Naive thymus-derived CD8-positive, alpha-beta T cell (primary cell): Measurements from ENCODE around the gene ZNF598. TPM values are rescaled to one million over a fixed set of nuclear protein-coding genes. Genes with fewer than 3 reads are reported as not detected.
A peak's percentile ranks its signal among the peaks of the same experiment; 100 is the strongest.

Experiments used
- ATAC-seq, 2 donors: fragments of 150-1000 bp; cut with Tn5 transposase in 1 of 2; sonication (Bioruptor Pico), chemical (Tn5 transposase) in 1 of 2; 1 replicate in 1 of 2; 2 replicates in 1 of 2; pipeline ENCODE4 v1.10.0; 2021; ENCODE audit warnings: mild to moderate bottlenecking in 2 of 2, moderate library complexity in 2 of 2
- POLR2A ChIA-PET: fragments of 350-600 bp; sonication (Branson Sonifier 250); formaldehyde crosslinking; loops from one replicate; lab custom pipeline; 2021; ENCODE audit warnings: antibody characterized with exemption; lab: Charles Lee
- DNase-seq, 10 donors: peaks; one replicate each; pipeline versions ENCODE4 v3.0.0 to v3.0.0-alpha.2; 2020 to 2022
- H3K27ac Mint-ChIP-seq, 10 donors: one replicate each; pipeline ENCODE4 v1.8.0; 2020 to 2022; ENCODE audit warnings: mild to moderate bottlenecking in 10 of 10, mixed read lengths in 10 of 10, moderate library complexity in 4 of 10, inconsistent platforms in 1 of 10
- H3K27me3 Mint-ChIP-seq, 5 donors: one replicate each; pipeline ENCODE4 v1.8.0; 2021 to 2022; ENCODE audit warnings: mixed read lengths in 5 of 5
- H3K36me3 Mint-ChIP-seq, 3 donors: one replicate each; pipeline ENCODE4 v1.8.0; 2020 to 2022; ENCODE audit warnings: mixed read lengths in 3 of 3, mild to moderate bottlenecking in 2 of 3, inconsistent platforms in 1 of 3
- H3K4me1 Mint-ChIP-seq, 4 donors: one replicate each; pipeline ENCODE4 v1.8.0; 2021 to 2022; ENCODE audit warnings: mixed read lengths in 4 of 4
- H3K4me3 Mint-ChIP-seq, 10 donors: one replicate each; pipeline ENCODE4 v1.8.0; 2020 to 2022; ENCODE audit warnings: mild to moderate bottlenecking in 10 of 10, mixed read lengths in 10 of 10, moderate library complexity in 6 of 10, inconsistent platforms in 1 of 10
- H3K9me3 Mint-ChIP-seq, 9 donors: one replicate each; pipeline ENCODE4 v1.8.0; 2020 to 2022; ENCODE audit warnings: mixed read lengths in 9 of 9, mild to moderate bottlenecking in 3 of 9, inconsistent platforms in 1 of 9, moderate library complexity in 1 of 9
- polyA plus RNA-seq, 3 donors: library from polyadenylated mRNA; unstranded; fragments of 300-500 nt; fragmentation: Illumina TruSeq; gene quantifications; one replicate each; pipeline ENCODE4 v1.2.3, GENCODE V29; 2021
- total RNA-seq, 8 experiments: library from RNA in 2 of 8; stranded (reverse) in 2 of 8; gene quantifications; one replicate each; pipeline ENCODE4 v1.2.3 and lab custom pipeline; 2021 to 2026

ZNF598 gene
- total and polyA plus RNA-seq, 5 experiments from 2014 or later, result 3.4 to 66.2 (median 10.0) TPM

- H3K27me3 Mint-ChIP-seq, result no peaks in the 10 kb centered on the region
- DNase-seq, result no peak
- POLR2A ChIA-PET, result interaction anchor here (1.1 to 1.7 kb wide), 2 partner anchors 8 kb away, joined by 3 to 5 read pairs; partner anchors contain the start of gene ZNF598
Measured at GRCh38 chr16:2001456-2002355, 7.9 kb downstream of the ZNF598 start.

GRCh38 chr16:2001035-2001434 is 8.6 kb downstream of the ZNF598 start:
- ATAC-seq (no peak), DNase-seq (no peak)
- Mint-ChIP-seq H3K27ac (no peak overlapping the region), H3K9me3 (no peaks in the 10 kb centered on the region), H3K27me3 (no peaks in the 10 kb centered on the region), H3K4me1 (peaks cover 8 to 22% (median 15%) of the 10 kb centered on the region in 4 donors), H3K4me3 (no peak overlapping the region), H3K36me3 (peaks cover 0 to 35% (median 4%) of the 10 kb centered on the region in 3 donors)
- POLR2A ChIA-PET, result interaction anchor here (0.5 to 1.1 kb wide), 2 partner anchors 8 to 10 kb away, joined by 3 read pairs; partner anchors contain the start of gene ZNF598

More at GRCh38 chr16:2001456-2002355, 7.9 kb downstream of the ZNF598 start:
- no peak for ATAC-seq
- Mint-ChIP-seq H3K9me3 (no peaks in the 10 kb centered on the region), H3K4me1 (peaks cover 12 to 28% (median 20%) of the 10 kb centered on the region in 4 donors), H3K4me3 (no peak overlapping the region), H3K27ac (no peak overlapping the region), H3K36me3 (peaks cover 0 to 35% (median 4%) of the 10 kb centered on the region in 3 donors)

- H3K4me1 Mint-ChIP-seq, result peaks cover 3 to 13% (median 9%) of the 10 kb centered on the region in 4 donors
- H3K9me3 Mint-ChIP-seq, result no peaks in the 10 kb centered on the region
- H3K36me3 Mint-ChIP-seq, result peaks cover 0 to 35% (median 4%) of the 10 kb centered on the region in 3 donors
- H3K27me3 Mint-ChIP-seq, result no peaks in the 10 kb centered on the region
- no peak for DNase-seq
- no peak overlapping the region for H3K4me3 Mint-ChIP-seq
- ATAC-seq, result no peak
- peak overlapping the region in 1 of 10 donors; percentile 40 for H3K27ac Mint-ChIP-seq
- POLR2A ChIA-PET, result interaction anchor here (0.8 kb wide), 1 partner anchor 153 kb away, joined by 3 read pairs; no protein-coding TSS in a partner anchor
Measured at GRCh38 chr16:1999866-2000514, 9.6 kb downstream of the ZNF598 start.

- H3K4me3 Mint-ChIP-seq, result no peak overlapping the region
- no peaks in the 10 kb centered on the region for H3K9me3 Mint-ChIP-seq
- H3K4me1 Mint-ChIP-seq, result peaks cover 0 to 7% (median 4%) of the 10 kb centered on the region in 4 donors
- peaks cover 0 to 35% (median 4%) of the 10 kb centered on the region in 3 donors for H3K36me3 Mint-ChIP-seq
- POLR2A ChIA-PET, result interaction anchor here (0.8 kb wide), 1 partner anchor 154 kb away, joined by 3 read pairs; no protein-coding TSS in a partner anchor
- H3K27ac Mint-ChIP-seq, result no peak overlapping the region
- ATAC-seq (no peak), DNase-seq (no peak)
- no peaks in the 10 kb centered on the region for H3K27me3 Mint-ChIP-seq
Measured at GRCh38 chr16:1998852-1999801, 10.5 kb downstream of the ZNF598 start.

GRCh38 chr16:1998360-1998835 is 11.2 kb downstream of the ZNF598 start:
- ATAC-seq (no peak), DNase-seq (no peak)
- Mint-ChIP-seq H3K27me3 (no peaks in the 10 kb centered on the region), H3K9me3 (no peaks in the 10 kb centered on the region), H3K27ac (peak overlapping the region in 1 of 10 donors; percentile 50), H3K4me1 (peaks cover 0 to 5% (median 4%) of the 10 kb centered on the region in 4 donors), H3K4me3 (no peak overlapping the region), H3K36me3 (peaks cover 0 to 35% (median 4%) of the 10 kb centered on the region in 3 donors)
- POLR2A ChIA-PET, result no interaction called here

- no peaks in the 10 kb centered on the region for H3K27me3 Mint-ChIP-seq
- ATAC-seq (no peak), DNase-seq (no peak)
- H3K9me3 Mint-ChIP-seq, result no peaks in the 10 kb centered on the region
- H3K36me3 Mint-ChIP-seq, result peaks cover 0 to 35% (median 4%) of the 10 kb centered on the region in 3 donors
- peak overlapping the region in 1 of 10 donors; percentile 37 for H3K27ac Mint-ChIP-seq
- POLR2A ChIA-PET, result interaction anchor here (0.6 kb wide), 1 partner anchor 91 kb away, joined by 3 read pairs; no protein-coding TSS in a partner anchor
- no peak overlapping the region for H3K4me3 Mint-ChIP-seq
- peaks cover 0 to 7% (median 5%) of the 10 kb centered on the region in 4 donors for H3K4me1 Mint-ChIP-seq
Measured at GRCh38 chr16:1997494-1998359, 11.9 kb downstream of the ZNF598 start.

GRCh38 chr16:1993731-1994131 is 15.9 kb downstream of the ZNF598 start:
- H3K4me1 Mint-ChIP-seq, result peaks cover 6 to 25% (median 17%) of the 10 kb centered on the region in 4 donors
- POLR2A ChIA-PET, result interaction anchor here (1.3 to 5.9 kb wide), 3 partner anchors 8 to 28 kb away, joined by 5 to 47 read pairs (median 21); partner anchors contain the start of genes RNF151, RPS2 and ZNF598
- DNase-seq, result no peak
- no peaks in the 10 kb centered on the region for H3K9me3 Mint-ChIP-seq
- ATAC-seq, result no peak
- H3K27ac Mint-ChIP-seq, result peak overlapping the region in 9 of 10 donors; percentile 51 to 89 (median 85)
- H3K27me3 Mint-ChIP-seq, result peaks cover 1 to 18% (median 3%) of the 10 kb centered on the region in 5 donors
- H3K36me3 Mint-ChIP-seq, result peaks cover 0 to 11% (median 0%) of the 10 kb centered on the region in 3 donors
- H3K4me3 Mint-ChIP-seq, result peak overlapping the region in 8 of 10 donors; percentile 3 to 68 (median 46)

GRCh38 chr16:1992704-1993317 is 16.8 kb downstream of the ZNF598 start:
- Mint-ChIP-seq H3K4me1 (peaks cover 9 to 27% (median 18%) of the 10 kb centered on the region in 4 donors), H3K4me3 (no peak overlapping the region), H3K36me3 (peaks cover 0 to 4% (median 2%) of the 10 kb centered on the region in 3 donors), H3K9me3 (no peaks in the 10 kb centered on the region), H3K27ac (peak overlapping the region in 1 of 10 donors; percentile 89), H3K27me3 (peaks cover 2 to 24% (median 7%) of the 10 kb centered on the region in 5 donors)
- POLR2A ChIA-PET, result interaction anchor here (0.8 to 5.9 kb wide), 6 partner anchors 9 to 162 kb away, joined by 3 to 47 read pairs (median 6); partner anchors contain the start of genes PKD1, RNF151, RPS2 and TRAF7
- ATAC-seq, result no peak
- peak in 1 of 10 donors; percentile 21 for DNase-seq

- DNase-seq (peak; percentile 86 to 100 (median 95)), ATAC-seq (peak; percentile 72 to 82)
- Mint-ChIP-seq H3K9me3 (no peaks in the 10 kb centered on the region), H3K27ac (peak overlapping the region in 6 of 10 donors; percentile 24 to 83 (median 72)), H3K27me3 (peaks cover 2 to 27% (median 7%) of the 10 kb centered on the region in 5 donors), H3K36me3 (peaks cover 0 to 3% (median 2%) of the 10 kb centered on the region in 3 donors), H3K4me1 (peaks cover 9 to 27% (median 18%) of the 10 kb centered on the region in 4 donors), H3K4me3 (peak overlapping the region in 9 of 10 donors; percentile 15 to 84 (median 71))
- POLR2A ChIA-PET, result interaction anchor here (0.8 to 5.9 kb wide), 9 partner anchors 12 to 163 kb away, joined by 3 to 47 read pairs (median 4); partner anchors contain the start of genes MSRB1, NTHL1, PKD1 and RNF151
Measured at GRCh38 chr16:1991948-1992703, 17.5 kb downstream of the ZNF598 start.
